Stimulated activated CD4-positive, alpha-beta T cell treated with anti-CD3 and anti-CD28 coated beads, TNF-alpha, amount 100 ng/mL, for 1 hour (primary cell): ENCODE measurements around the gene MAP3K3.

Source experiments
- DNase-seq, 3 donors: peaks; one replicate each; pipeline ENCODE4 v3.0.0-alpha.2; 2020; ENCODE audit warnings: low read depth in 3 of 3, low spot score in 1 of 3

Gene MAP3K3

DNA sequence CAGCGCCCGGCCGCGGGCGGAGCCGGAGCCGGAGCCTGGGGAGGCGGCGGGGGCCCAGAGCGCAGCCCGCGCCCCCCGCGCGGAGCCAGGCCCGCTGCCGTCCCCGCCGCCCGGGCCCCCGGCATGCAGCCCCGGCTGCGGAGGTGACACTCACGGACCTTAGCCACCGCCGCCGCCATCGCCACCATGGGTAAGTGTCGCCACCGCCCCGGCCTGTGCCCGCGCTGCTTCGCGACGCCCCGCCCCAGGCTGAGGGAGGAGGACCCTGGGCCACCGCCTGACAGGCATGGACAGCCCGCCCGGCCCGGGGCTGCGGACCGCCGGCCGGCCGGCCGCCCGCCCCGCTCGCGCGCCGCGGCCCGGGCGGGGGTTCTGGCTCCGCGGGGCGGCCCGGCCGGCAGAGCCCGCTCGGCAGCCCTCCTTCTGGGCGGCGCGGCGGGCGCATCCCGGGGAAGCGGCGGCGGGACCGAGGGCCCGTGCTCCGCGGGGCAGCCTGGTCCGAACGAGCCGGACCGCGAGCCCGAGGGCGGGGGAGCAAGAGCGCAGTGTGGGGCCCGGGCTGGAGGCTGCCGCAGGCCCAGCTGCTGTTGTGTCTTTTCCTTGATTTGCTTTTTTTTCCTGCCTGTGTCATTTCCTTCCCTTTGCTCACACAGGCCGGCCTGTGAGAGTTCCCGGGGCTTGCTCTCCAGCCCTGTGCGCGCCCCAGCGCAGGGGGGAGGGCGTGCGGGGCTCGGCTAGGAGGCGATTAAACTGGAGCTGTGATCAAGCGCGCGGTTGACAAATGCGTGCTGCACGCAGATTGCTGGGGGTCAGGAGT, 565 bp downstream of the MAP3K3 start:
- peak in 1 of 3 donors; percentile 47 for DNase-seq

DNA sequence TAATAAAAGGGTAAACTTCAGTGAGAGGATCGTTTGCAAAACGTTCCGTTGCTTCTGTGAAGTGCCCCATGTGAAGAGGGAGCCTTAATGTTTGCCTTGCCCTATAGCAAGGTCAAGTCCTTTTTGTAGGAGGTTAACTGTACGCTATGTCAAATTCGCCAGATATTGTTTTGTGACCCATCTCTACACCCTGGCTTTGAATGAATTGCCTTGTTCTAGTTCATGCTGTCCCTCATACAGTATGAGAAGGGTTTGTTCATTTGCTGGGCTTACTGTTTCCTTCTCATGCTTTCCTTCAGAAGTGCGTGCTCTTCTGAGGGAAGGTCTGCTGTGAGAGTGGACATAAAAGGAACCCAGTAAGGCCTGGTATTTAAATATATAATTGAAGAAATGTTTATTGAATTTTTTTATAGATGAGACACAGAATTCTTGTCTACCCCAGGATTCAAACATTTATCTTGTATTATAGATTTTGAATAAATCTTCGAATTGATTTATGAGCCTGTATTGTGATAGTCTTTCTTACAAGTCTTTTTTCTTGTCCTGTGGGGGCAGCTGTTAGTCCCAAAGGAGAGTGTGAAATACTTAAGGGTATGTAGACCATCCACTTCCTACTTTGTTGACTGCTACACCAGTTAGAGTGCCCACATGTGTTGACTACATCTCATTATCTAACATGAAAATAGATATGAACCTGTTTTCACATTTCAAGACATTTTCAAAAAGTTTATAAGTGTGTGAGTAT, 1.7 kb downstream of the MAP3K3 start:
- no peak for DNase-seq

DNA sequence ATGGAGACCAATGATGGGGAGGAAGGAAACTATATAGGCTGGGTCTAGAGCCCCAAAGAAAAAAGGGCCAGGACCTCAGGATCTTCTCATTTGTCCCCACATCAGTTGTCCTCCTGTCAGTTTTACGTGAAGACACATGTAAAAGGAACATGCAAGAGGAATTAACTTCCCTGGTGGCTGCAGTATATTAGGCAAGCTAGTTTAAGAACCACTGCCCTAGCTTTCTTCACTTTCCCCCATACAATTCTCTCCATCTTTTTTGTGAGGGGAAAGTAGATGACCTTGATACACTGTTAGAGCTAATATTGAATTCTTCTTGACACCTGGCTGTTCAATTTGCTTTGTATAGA, 2.3 kb downstream of the MAP3K3 start:
- DNase-seq: no peak

DNA sequence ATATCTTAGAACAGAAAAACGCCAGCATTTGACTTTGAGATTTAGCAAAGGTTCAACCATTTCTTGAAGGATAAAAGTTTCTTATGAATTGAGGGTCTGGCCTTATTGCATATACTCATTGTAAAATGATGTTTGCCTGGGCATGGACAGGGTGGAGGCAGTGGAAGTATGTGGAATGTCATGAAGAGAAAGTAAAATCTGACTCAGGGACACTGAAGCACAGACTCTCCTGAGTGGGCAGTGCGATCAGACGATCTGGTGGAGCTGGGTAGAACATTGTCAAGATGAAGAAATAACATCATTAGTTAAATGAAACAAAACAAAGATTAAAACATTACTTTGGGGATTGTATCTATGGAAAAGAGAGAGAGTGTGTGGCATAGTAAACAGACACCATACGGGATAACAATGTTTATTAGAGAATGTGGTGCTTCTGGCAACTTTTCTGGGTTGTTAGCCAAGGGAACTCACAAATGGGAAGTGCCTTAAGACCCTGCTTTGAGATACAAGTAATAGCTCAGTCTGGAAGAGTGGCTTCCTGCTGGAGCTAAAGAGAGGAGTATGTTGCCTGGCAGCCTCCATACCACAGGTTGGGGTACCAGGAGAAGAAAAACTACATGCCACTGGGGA, 4.4 kb downstream of the MAP3K3 start:
- no peak for DNase-seq

DNA sequence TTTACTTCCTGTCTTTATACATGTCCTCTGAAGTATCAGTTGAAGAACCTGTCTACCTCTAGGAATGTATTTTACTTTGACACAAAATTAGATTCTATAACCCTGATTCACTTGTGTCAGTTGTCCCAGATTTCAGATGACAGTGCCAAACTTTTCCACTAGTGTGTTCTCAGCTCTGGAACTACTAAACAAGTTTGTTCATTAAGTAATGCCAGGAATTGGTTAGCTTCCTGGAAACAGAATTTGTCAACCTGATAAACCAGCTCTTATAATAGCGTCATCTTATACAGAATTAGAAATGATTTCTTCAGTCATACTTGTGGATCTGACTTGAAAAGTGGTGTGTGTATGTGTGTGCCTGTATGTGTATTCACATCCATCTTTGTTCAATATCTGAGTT, 7.4 kb downstream of the MAP3K3 start:
- DNase-seq: no peak

DNA sequence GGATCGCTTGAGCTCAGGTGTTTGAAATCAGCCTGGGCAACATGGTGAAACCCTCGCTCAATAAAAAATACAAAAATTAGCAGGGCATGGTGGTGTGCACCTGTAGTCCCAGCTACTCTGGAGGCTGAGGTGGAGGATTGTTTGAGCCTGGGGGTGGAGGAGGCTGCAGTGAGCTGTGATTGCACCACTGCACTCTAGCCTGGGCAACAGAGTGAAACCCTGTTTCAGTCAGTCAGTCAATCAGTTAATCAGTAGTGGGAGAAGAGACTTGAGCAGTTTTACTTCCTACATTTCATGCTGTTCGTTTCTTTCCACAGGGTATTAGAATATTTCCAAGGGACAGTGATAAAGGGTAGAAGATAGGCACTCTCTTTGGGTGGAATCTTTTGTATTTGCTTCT, 8.8 kb downstream of the MAP3K3 start:
- DNase-seq: no peak

DNA sequence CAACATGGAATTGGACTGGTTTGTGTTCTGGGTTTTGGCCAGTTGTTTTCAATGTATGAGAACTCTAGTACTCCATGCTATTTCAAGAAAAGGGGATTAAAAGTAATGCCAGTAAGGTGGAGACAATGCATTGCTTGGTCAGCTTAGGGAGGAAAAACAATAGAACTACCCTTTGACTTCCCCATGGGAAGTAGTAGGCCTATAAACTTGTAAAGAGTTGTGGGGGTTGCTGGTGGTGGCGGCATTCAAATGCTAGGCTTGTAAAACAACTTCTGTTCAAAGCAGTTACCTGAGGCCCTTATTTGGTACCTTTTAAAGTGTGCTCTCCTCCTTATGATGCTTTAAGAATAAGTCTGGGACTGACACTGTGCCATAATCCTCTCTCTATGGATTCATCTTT, 9.4 kb downstream of the MAP3K3 start:
- no peak for DNase-seq

DNA sequence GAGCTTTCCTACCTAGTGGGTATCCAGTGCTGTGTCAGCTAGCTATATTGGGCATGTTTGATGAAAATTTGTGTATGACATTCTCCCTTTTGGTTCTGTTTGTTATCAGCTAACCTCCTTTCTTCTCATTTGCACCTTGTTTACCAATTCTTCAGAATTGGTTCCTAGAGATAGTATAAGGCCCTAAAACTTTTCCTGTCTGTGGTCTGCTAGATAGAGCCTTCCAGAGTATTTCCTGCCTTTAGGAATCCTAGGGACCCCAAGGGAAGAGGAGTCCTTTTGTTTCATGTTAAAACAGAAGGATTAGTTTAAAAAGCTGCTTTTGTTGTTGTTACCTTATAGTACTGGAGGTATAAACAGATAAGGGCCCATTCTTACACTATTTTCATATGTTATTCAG, 11.5 kb downstream of the MAP3K3 start:
- no peak for DNase-seq

DNA sequence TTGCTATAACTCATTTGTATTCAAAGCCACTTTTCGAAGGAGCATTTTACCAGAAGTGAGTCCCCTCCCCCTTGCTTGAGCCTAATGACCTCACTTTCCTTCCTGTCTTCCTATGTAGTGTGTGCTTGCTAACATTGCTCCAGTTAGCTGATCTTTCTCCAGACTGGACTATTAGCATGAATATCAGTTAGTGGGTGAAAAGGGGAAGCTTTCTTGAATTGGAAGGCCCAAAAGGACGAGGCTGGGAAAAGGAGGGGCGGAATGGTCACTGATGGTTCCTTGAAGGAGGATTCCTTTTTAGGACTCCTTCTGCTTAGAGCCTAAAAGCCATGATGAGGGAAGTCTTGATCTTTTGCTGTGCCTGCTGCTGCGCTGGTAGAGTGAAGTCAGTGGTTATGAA, 11.9 kb downstream of the MAP3K3 start:
- DNase-seq: no peak

DNA sequence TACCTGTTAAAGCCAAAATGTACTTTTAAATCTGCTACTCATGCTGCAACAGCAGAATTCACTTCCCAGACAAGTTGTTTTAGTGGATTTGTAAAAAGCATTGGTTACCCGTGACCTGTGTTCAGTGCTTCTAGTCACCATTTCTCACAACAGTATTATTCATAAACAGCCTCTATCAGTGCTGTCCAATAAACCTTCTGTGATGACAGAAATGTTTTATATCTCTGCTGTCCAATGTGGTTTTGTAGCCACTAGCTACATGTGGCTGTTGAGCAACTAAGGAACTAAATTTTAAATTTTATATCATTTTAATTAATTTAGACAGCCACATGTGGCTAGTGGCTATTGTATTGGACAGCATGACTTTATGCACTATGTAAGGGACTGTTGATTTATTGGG, 12.6 kb downstream of the MAP3K3 start:
- DNase-seq: no peak

DNA sequence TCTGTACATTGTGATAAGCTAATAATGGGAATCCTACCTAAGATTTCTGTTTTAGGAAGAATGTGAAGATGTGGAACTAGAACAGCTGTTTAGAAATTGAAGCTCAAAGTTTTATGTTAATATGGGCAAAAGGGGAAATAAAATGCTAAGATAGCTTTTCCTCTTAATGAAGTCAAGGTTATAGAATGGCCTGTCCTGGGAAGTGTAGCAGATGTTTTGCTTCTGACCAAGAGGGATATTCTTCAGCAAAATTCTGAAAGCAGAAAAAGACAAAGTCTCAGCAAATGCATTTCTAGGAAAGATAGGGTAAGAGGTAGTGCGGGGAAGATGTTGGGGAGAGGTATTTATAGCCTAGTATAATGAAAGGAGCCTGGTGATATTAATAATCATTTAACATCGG, 13.1 kb downstream of the MAP3K3 start:
- no peak for DNase-seq

DNA sequence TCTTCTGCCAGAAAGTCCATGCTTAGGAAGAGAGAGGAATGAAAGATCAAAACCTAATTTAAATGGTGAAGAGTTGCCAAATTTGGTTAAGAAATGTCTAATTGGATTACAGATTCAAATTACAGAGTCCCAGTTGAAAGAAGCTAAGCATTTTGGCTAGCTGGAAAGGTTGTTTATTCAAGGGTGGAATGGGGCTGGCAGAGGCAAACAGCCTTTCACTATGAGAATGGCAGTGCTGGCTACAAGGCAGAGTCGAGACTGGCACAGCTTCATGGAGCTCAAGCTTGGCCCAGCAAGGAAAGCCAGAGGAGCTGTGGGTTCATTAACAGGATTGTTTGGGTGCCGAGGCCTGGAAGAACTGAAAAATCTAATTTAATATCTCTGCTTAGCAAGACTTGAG, 13.6 kb downstream of the MAP3K3 start:
- no peak for DNase-seq

DNA sequence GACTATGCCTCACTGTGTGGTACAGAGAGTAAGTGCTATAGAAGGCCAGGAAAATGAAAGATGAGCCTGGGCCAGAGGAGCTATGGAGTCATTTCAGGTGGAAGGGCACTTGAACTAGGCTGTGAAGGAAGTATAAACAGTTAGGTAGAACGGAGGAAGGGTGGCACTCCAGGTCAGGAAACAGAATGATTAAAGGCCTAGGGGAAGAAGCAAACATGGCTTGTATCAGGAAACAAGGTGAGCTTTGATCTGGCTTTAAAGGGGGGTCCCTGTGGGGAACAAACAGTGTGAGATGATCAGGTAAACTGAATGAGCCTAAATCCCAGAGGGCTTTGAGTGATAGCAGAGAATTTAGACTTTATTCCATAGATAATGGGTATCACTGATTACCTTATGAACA, 16.9 kb downstream of the MAP3K3 start:
- DNase-seq: no peak

DNA sequence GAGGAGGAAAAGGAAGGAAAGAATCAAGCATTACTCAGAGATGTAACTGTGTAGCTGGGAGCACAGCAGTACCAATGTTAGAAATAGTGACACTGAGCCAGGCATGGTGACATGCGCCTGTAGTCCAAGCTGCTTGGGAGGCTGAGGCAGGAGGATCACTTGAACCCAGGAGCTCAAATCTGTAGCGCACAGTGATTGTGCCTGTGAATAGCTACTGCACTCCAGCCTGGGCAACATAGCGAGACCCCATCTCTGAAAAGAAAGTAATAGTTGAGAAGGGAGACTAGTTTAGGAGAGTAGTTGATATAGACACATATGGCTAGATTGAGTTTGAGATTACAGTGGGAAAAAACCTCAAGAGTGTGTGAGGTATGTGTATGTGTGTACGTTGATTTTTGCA, 17.8 kb downstream of the MAP3K3 start:
- no peak for DNase-seq

DNA sequence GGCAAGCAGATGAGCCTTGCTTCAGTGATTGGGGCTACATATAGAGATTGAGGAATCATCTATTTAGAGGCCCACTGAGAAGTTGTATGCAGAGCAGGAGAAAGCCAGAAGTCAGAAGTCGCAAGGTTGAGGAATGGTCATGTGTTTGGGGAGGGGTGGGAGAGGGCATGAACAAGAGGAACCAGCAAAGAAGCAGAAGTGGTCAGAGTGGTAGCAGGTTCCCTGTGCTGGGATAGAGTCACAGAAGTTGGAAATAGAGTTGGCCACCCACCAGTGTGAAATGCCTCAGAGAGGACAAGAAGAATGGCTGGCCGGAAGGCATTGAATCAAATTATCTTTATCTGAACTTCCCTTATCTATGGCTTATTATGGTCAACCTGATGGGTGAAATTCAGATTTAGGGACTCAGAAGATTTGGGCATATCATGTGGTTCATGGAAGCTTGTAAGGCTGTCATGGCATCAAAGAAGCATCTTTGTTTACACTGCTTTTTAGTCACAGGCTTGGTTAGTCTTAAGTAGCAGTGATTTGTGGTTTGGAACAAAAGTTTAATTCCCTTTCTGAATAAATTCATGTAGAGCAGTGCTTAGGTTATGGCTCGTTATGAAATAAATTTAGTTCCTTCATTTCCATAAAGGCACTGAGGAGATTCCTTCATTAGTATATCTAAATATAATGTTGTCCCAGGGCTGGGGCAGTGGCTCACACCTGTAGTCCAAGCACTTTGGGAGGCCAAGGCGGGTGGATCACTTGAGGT, 19.7 kb downstream of the MAP3K3 start:
- DNase-seq: no peak

DNA sequence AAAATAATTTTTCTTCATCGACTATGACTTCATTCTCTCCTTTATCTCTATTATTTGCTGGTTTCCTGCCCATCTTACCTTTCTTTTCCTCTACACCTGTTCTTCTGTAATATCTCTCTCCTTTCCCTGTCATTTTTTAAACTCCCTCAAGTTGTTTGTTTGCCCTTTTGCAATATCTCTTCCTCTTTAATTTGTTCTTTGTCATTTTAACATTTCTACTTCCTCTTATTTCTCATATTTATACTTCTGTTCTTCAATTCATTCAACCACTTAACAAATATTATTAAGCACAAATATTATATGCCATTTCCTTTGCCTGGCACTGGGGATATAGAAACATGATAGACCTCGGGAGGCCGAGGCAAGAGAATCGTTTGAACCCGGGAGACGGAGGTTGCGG, 22.6 kb downstream of the MAP3K3 start:
- DNase-seq: no peak

DNA sequence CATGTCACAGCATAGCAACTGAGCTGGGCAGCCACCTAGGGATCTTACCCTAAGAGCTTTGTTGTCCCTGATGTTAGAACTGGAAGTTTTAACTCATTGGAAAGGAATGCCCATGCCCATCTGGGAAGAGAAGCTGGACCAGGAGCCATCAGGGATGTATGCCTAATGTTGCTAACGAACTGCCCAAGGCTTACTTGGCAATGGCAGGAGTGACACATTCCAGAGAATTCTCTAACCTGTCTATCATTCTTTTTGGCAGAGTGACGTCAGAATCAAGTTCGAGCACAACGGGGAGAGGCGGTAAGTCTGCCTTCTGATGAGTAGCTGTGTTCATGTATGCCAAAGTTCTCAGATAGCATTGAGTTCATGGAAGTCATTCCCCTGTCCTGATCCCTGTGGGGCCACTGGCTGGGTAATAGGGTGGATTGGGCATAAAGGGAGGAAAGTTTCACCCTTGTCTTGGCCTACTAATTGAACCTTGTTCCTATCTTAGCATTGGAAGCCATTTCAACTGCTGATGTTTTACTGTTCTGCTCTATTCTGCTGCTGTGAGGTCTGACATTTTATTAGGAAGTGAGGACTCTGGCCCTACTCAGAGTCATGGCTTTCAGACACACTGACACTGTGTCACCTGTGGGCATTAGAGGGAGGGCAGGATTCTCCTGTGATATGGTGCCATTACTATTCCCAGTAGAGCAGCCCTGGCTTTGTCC, 23.7 kb downstream of the MAP3K3 start:
- no peak for DNase-seq

DNA sequence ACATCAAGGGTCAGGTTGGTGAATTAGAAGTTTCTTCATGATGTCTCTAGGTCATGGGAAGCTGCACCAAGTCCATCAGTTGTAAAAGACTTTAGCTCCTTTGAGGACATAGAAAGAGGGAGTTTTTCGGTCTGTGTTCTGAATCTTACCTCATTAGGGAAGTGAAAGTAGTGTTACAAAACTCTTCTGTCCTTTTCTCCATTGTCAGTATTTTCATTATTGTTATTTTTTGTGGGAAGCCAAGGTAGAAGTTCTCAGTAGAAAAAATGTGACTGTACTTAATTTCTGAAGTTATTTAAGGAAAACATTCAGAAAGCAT, 24.2 kb downstream of the MAP3K3 start:
- DNase-seq: no peak

DNA sequence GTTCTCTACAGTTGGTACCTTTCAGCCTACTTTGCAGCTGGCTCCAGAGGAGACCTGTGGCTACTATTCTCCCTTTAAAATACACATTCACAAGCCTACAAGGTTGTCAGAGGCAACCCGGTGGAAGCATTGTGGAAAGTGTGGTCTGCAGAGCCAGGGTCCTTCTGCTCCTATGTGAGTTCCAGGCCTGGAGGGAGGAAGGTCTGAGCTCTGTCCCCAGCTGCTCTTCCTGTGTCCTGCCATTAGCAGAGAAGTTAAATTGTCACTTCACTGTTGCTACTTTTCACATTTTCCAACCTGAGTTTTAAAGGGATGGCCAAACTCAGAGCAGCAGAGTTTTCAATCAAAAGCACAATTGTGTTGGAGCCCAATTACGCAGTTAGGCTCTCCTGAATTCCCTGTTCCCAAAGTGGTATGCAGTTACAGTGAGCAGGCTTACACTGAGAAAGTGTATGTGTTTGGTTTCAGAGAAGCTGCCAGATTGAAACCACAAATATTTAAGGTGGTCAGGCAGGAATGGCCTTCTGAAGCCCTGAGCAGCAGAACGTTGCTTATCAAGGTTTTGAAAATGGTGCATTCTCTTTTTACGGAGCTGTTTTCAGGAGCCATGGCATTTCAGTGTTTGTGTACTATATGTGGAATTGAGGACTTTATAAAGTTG, 25.0 kb downstream of the MAP3K3 start:
- no peak for DNase-seq

DNA sequence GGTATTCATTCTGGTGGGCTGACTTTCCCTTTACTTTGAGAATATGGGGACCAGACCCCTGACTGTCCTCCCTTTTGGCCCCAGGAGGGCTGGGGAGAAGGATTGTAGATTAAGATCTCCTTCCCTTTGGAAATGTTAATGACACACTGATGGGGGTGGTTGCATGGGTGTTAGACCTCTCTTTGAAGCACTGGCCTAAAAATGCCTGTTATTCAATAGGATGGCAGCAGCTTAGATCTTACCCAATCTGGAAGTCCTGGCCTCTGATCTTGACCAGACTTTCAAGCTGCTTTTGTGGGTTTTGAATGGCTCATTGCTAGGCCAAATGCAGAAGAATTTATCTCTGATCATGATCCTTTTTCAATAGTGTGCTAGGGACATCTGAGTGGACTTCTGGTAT, 25.7 kb downstream of the MAP3K3 start:
- no peak for DNase-seq

DNA sequence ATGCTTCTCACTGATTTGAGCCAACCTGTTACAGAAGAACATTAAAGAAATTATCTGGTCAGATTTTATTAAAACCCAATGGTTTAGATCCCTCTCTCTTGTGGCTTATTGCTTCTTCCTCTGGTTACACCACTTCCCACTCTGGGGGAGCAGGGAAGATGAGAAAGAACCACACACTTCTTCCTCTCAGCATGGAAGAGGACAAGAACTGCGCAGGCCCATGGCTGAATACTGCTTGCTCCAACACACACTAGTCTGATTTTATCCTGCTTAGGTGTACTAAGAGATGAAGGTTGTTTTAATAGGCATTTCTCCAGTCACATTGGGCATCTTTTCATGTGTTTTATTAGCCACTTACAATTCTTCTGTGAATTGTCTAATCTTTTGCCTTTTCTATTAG, 27.6 kb downstream of the MAP3K3 start:
- DNase-seq: no peak
